ENCODE measurements around the gene MRGPRD.

The MRGPRD gene

GRCh38 chr11:69005631-69006368 is 25.0 kb upstream of the MRGPRD start:
- DNase-seq (ENCODE audit: extremely low read depth, low read depth), result no peak
- no peak for TF ChIP-seq CTCF (IDR thresholded peaks at IDR 0.05; ENCODE audit: low read depth, low read length, missing control alignments)
- H3K4me3 ChIP-seq (replicated peaks; ENCODE audit: low read depth, low read length), result no peak overlapping the region

- no peak for DNase-seq (ENCODE audit: extremely low read depth, low read depth)
- H3K4me3 ChIP-seq (replicated peaks; ENCODE audit: low read depth, low read length), result no peak overlapping the region
- no peak for TF ChIP-seq CTCF (IDR thresholded peaks at IDR 0.05; ENCODE audit: low read depth, low read length, missing control alignments)
Measured at GRCh38 chr11:69005183-69005630, 24.4 kb upstream of the MRGPRD start.

- DNase-seq (ENCODE audit: extremely low read depth, low read depth), result no peak
- no peak overlapping the region for H3K4me3 ChIP-seq (replicated peaks; ENCODE audit: low read depth, low read length)
- no peak for TF ChIP-seq CTCF (IDR thresholded peaks at IDR 0.05; ENCODE audit: low read depth, low read length, missing control alignments)
Measured at GRCh38 chr11:69004411-69005182, 23.8 kb upstream of the MRGPRD start.

- TF ChIP-seq CTCF (IDR thresholded peaks at IDR 0.05; ENCODE audit: low read depth, low read length, missing control alignments), result no peak
- H3K4me3 ChIP-seq (replicated peaks; ENCODE audit: low read depth, low read length), result no peak overlapping the region
- no peak for DNase-seq (ENCODE audit: extremely low read depth, low read depth)
Measured at GRCh38 chr11:69003866-69004367, 23.1 kb upstream of the MRGPRD start.

- DNase-seq (ENCODE audit: extremely low read depth, low read depth), result no peak
- no peak overlapping the region for H3K4me3 ChIP-seq (replicated peaks; ENCODE audit: low read depth, low read length)
- TF ChIP-seq CTCF (IDR thresholded peaks at IDR 0.05; ENCODE audit: low read depth, low read length, missing control alignments), result no peak
Measured at GRCh38 chr11:69003301-69003865, 22.6 kb upstream of the MRGPRD start.

- H3K4me3 ChIP-seq (replicated peaks; ENCODE audit: low read depth, low read length), result no peak overlapping the region
- DNase-seq (ENCODE audit: extremely low read depth, low read depth), result no peak
- no peak for TF ChIP-seq CTCF (IDR thresholded peaks at IDR 0.05; ENCODE audit: low read depth, low read length, missing control alignments)
Measured at GRCh38 chr11:69002570-69003231, 21.9 kb upstream of the MRGPRD start.
